DOHH2 (cell line): ENCODE measurements around the gene SORBS2.

Experiments used
- EZH2phosphoT487 ChIP-seq: fragments of 200-600 bp; sonication (generic); IDR thresholded peaks from 2 replicates; pipeline ENCODE4 v1.6.1; 2017; ENCODE audit warnings: borderline replicate concordance, mild to moderate bottlenecking, antibody characterized with exemption, low read length, moderate library complexity, mixed read lengths
- TF ChIP-seq, protein P1 (sequence below): fragments of 200-600 bp; sonication (generic); IDR thresholded peaks from one replicate; pipeline ENCODE4 v1.5.1; 2014; ENCODE audit warnings: antibody characterized with exemption, mild to moderate bottlenecking, low read depth, low read length; ENCODE audit not compliant: poor library complexity, severe bottlenecking

DNA sequence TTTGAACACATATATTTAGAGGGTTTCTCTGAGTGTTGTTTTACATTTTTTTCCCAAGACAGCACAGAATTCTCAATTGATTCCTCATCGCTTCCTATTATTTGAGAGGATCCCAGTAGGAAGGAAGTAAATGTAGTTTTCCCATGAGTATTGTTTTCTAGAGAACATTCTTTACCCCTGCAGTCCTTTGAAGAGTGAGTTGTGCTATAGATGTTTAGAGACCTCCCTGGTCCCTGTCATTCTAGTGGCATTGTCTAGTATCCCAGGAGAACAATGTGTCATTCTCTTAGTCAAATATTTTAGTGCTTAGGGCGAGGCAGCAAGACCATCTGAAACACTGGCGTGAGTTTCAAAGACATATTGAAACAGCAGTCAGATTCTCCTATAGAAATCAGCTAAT is 32.5 kb downstream of the SORBS2 start:
- TF ChIP-seq, protein P1, sequence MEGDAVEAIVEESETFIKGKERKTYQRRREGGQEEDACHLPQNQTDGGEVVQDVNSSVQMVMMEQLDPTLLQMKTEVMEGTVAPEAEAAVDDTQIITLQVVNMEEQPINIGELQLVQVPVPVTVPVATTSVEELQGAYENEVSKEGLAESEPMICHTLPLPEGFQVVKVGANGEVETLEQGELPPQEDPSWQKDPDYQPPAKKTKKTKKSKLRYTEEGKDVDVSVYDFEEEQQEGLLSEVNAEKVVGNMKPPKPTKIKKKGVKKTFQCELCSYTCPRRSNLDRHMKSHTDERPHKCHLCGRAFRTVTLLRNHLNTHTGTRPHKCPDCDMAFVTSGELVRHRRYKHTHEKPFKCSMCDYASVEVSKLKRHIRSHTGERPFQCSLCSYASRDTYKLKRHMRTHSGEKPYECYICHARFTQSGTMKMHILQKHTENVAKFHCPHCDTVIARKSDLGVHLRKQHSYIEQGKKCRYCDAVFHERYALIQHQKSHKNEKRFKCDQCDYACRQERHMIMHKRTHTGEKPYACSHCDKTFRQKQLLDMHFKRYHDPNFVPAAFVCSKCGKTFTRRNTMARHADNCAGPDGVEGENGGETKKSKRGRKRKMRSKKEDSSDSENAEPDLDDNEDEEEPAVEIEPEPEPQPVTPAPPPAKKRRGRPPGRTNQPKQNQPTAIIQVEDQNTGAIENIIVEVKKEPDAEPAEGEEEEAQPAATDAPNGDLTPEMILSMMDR = no peak
- no peak for TF ChIP-seq EZH2phosphoT487
